ENCODE results near the gene SAPCD2.
A peak's percentile ranks its signal among the peaks of the same experiment; 100 is the strongest.

The SAPCD2 gene

DNA sequence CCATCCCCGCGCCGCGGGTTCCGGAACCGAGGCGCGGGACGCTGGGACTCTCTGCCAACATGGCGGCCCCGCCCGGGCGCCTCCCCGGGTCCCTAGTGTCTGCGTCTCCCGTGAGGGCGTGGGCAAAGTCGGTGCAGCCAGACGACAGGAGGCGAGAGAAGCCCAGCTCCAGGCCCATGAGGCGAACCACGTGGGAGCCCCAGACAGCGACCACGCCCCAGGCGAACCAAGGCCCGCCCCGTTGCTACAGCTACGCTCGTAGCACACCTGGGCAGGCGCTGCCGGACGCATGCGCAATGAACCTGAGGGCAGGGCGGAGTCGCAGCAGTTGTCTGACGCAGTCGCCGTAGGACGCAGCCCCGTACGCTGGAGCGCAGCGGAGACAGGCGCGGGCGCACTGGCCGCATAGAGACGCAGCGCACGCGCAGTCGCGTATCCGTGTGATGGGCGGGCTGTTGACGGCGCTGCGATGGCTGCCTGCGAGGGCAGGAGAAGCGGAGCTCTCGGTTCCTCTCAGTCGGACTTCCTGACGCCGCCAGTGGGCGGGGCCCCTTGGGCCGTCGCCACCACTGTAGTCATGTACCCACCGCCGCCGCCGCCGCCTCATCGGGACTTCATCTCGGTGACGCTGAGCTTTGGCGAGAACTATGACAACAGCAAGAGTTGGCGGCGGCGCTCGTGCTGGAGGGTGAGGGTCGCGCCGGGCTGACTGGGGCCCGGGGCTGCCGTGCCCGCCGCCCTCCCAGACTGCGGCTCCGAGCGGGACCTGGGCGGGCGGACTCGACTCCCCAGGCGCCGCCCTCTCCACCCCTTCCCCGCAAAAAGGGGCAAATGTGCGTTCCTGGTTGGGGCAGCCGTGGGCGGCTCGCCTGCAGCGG lies 16.4 kb upstream of the SAPCD2 start, which contains the start of gene MAN1B1:
TSS of gene MAN1B1 (plus strand) at position 455 of the 878 bp plus-strand sequence. CDS start at position 470, 15 bp downstream.
- H3K4me1 ChIP-seq (ENCODE audit: control insufficient read depth, insufficient read depth, low read length) = peaks cover 5% of the 10 kb centered on the region; the same call in 1 of the 2 replicates
- H3K9ac ChIP-seq (ENCODE audit: low read depth, low read length) = peak within 1 kb of the TSS; percentile 66
- H3K27ac ChIP-seq (ENCODE audit: low read depth, low read length) = peak within 1 kb of the TSS; percentile 83

DNA sequence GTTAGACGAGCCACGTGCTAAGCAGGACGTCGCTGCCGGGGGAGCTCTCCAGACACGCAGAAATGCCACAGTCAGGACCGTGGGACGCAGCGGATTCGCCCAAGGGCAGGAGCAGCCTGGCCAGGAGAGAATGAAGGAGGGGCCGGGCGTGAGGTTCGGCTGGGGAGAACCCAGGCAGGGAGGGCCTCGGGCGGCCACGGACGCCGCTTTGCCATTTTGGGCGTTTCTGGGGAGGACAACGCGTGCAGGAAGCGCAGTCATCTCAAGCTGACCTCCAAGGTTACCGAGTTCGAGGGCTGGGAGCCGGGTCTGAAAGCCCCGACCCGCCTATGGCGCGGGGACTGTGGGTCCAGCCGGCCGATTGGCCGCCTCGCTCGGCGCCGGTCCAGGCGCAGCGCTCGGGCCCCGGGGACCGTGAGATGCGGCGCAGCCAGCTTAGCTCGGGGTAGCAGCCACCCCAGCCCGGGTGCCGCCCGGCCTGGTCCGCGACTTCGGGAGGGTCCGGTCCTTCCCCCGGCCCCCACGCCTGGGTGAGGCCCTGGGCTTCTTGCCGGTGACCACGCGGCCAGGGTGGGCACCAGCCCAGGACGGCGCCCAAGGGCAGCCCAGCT lies 15.7 kb upstream of the SAPCD2 start:
- H3K9me3 ChIP-seq (ENCODE audit: control insufficient read depth, insufficient read depth, low read length) = no peaks in the 10 kb centered on the region
- peaks cover 7% of the 10 kb centered on the region; the same call in 1 of the 2 replicates for H3K27me3 ChIP-seq (ENCODE audit: control insufficient read depth, insufficient read depth, low read length)
- H3K9ac ChIP-seq (ENCODE audit: low read depth, low read length) = peak overlapping the region; percentile 66
- H3K4me3 ChIP-seq (ENCODE audit: low read depth, low read length) = peak overlapping the region; percentile 77
- H3K27ac ChIP-seq (ENCODE audit: low read depth, low read length) = peak overlapping the region; percentile 27
- H3K4me1 ChIP-seq (ENCODE audit: control insufficient read depth, insufficient read depth, low read length) = peaks cover 5% of the 10 kb centered on the region; the same call in 1 of the 2 replicates
- peaks cover 16% of the 10 kb centered on the region; the same call in 1 of the 2 replicates for H3K36me3 ChIP-seq (ENCODE audit: control insufficient read depth, insufficient read depth, low read length)

More for the DNA sequence above, 16.4 kb upstream of the SAPCD2 start, which contains the start of gene MAN1B1:
- Histone ChIP-seq H3K27me3 (ENCODE audit: control insufficient read depth, insufficient read depth, low read length) (peaks cover 7% of the 10 kb centered on the region; the same call in 1 of the 2 replicates), H3K4me3 (ENCODE audit: low read depth, low read length) (peak within 1 kb of the TSS; percentile 77), H3K36me3 (ENCODE audit: control insufficient read depth, insufficient read depth, low read length) (peaks cover 20% of the 10 kb centered on the region), H3K9me3 (ENCODE audit: control insufficient read depth, insufficient read depth, low read length) (no peaks in the 10 kb centered on the region)

DNA sequence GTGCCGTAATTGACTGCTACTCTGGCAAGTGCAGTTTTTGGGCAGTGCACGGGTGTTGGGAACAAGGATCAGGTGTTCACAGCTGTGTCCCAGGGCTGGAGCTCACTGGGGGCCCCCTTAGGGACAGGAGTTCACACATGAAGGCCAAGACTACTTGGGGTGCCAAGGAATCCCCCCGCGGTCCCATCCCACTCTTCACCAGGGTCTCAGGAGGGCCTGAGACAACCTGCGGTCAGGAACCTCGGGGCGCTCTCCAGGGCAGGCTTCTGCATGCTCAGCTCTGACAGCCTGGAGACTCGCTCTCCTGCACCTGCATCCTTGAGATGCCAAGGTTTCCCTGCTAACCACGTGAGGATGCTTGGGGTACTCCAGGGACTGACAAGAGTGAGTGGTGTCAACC lies 14.2 kb upstream of the SAPCD2 start:
- Histone ChIP-seq H3K4me3 (ENCODE audit: low read depth, low read length) (no peak overlapping the region), H3K9ac (ENCODE audit: low read depth, low read length) (no peak overlapping the region), H3K27ac (ENCODE audit: low read depth, low read length) (no peak overlapping the region), H3K27me3 (ENCODE audit: control insufficient read depth, insufficient read depth, low read length) (peaks cover 11% of the 10 kb centered on the region), H3K36me3 (ENCODE audit: control insufficient read depth, insufficient read depth, low read length) (peaks cover 12% of the 10 kb centered on the region; the same call in 1 of the 2 replicates), H3K4me1 (ENCODE audit: control insufficient read depth, insufficient read depth, low read length) (peaks cover 5% of the 10 kb centered on the region; the same call in 1 of the 2 replicates), H3K9me3 (ENCODE audit: control insufficient read depth, insufficient read depth, low read length) (no peaks in the 10 kb centered on the region)

DNA sequence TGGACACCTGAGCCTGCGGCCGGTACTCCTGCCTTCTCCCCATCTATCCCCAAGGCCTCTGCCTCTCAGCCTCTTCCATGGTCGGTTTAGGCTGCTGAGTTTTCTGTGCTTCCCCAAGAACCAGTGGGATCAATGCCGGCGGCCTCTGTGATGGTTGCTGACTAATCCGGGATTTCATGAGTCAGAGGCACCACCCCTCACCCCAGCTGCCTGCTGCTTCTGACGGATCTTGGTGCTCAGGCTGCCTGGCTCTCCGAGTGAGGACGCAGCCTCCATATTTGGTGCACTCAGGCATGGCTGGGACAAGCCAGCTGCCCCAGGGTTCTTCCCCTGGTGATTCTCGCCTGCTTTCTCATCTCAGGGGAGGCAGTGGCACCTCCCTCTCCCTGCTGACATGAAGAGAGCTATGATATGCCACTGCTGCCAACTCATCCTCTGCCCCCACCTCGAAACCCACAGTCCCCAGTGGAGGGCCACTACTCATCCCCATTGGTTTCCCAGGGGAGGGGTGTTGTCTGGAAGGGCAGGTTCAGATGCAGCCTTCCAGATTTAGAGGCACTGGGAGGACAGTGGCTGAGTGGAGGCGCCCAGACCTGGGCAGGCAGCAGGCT lies 13.1 kb upstream of the SAPCD2 start:
- Histone ChIP-seq H3K27me3 (ENCODE audit: control insufficient read depth, insufficient read depth, low read length) (peaks cover 21% of the 10 kb centered on the region), H3K36me3 (ENCODE audit: control insufficient read depth, insufficient read depth, low read length) (peaks cover 9% of the 10 kb centered on the region; the same call in 1 of the 2 replicates), H3K4me3 (ENCODE audit: low read depth, low read length) (no peak overlapping the region), H3K9me3 (ENCODE audit: control insufficient read depth, insufficient read depth, low read length) (no peaks in the 10 kb centered on the region), H3K4me1 (ENCODE audit: control insufficient read depth, insufficient read depth, low read length) (peaks cover 9% of the 10 kb centered on the region; the same call in 1 of the 2 replicates), H3K9ac (ENCODE audit: low read depth, low read length) (no peak overlapping the region), H3K27ac (ENCODE audit: low read depth, low read length) (peak overlapping the region; percentile 21)

DNA sequence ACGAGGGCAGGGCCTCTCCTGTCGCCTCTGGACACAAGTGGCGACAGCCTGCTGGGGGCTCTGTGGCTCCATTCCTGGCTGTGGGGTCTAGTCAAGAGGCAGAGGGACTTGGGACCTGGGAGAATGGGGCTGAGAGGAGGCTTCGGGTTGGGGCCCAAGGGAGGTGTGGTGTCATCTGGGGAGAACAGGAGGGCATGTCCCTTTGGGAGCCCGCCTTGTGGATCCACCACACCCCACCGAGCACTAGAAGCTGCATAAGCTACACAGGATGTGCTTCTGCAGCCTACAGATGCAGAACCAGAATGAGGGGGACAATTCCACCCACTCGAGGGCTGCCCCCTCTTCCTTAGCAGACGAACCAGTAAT lies 12.6 kb upstream of the SAPCD2 start:
- H3K9ac ChIP-seq (ENCODE audit: low read depth, low read length) = no peak overlapping the region
- peaks cover 27% of the 10 kb centered on the region for H3K27me3 ChIP-seq (ENCODE audit: control insufficient read depth, insufficient read depth, low read length)
- H3K36me3 ChIP-seq (ENCODE audit: control insufficient read depth, insufficient read depth, low read length) = peaks cover 5% of the 10 kb centered on the region; the same call in 1 of the 2 replicates
- no peaks in the 10 kb centered on the region for H3K9me3 ChIP-seq (ENCODE audit: control insufficient read depth, insufficient read depth, low read length)
- H3K4me1 ChIP-seq (ENCODE audit: control insufficient read depth, insufficient read depth, low read length) = peaks cover 9% of the 10 kb centered on the region; the same call in 1 of the 2 replicates
- H3K27ac ChIP-seq (ENCODE audit: low read depth, low read length) = peak overlapping the region; percentile 4
- no peak overlapping the region for H3K4me3 ChIP-seq (ENCODE audit: low read depth, low read length)

DNA sequence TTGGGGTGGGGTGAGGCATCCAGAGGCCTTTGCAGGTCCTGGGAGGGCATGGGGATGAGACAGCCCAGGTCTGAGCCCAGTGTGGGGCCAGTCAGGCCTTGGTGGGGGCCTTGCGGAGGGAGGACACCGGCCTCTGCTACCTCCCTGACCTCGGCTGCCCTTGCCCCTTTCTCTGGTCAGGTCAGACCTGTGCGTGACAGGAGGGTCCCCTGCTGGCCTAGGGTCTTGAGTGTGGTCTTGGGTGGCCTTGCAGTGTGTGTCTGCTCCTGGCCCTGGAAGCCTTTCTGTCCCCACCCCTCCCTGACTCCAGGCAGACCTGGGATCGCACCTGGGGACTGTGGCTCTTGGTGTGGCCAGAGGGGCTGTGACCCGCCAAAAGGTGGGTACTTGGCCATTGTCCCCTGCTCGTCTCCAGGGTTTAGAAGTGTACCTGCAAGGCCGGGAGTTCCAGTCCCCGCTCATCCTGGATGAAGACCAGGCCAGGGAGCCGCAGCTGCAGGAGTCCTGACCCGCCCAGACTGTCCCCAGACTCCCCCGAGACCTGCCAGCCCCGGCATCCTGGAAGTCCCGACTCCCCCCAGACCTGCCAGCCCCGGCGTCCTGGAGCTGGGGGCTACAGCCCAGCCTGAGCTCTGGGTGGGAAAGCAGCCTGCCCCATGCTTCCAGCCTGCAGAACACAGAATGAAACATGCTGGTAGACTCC lies 12.0 kb upstream of the SAPCD2 start:
- H3K9me3 ChIP-seq (ENCODE audit: control insufficient read depth, insufficient read depth, low read length) = no peaks in the 10 kb centered on the region
- no peak overlapping the region for H3K27ac ChIP-seq (ENCODE audit: low read depth, low read length)
- H3K4me1 ChIP-seq (ENCODE audit: control insufficient read depth, insufficient read depth, low read length) = 0 out of 2 replicates have a peak, but pooled peaks cover 7% of the 10 kb centered on the region
- no peak overlapping the region for H3K4me3 ChIP-seq (ENCODE audit: low read depth, low read length)
- H3K9ac ChIP-seq (ENCODE audit: low read depth, low read length) = no peak overlapping the region
- peaks cover 31% of the 10 kb centered on the region for H3K27me3 ChIP-seq (ENCODE audit: control insufficient read depth, insufficient read depth, low read length)
- H3K36me3 ChIP-seq (ENCODE audit: control insufficient read depth, insufficient read depth, low read length) = peaks cover 5% of the 10 kb centered on the region; the same call in 1 of the 2 replicates

DNA sequence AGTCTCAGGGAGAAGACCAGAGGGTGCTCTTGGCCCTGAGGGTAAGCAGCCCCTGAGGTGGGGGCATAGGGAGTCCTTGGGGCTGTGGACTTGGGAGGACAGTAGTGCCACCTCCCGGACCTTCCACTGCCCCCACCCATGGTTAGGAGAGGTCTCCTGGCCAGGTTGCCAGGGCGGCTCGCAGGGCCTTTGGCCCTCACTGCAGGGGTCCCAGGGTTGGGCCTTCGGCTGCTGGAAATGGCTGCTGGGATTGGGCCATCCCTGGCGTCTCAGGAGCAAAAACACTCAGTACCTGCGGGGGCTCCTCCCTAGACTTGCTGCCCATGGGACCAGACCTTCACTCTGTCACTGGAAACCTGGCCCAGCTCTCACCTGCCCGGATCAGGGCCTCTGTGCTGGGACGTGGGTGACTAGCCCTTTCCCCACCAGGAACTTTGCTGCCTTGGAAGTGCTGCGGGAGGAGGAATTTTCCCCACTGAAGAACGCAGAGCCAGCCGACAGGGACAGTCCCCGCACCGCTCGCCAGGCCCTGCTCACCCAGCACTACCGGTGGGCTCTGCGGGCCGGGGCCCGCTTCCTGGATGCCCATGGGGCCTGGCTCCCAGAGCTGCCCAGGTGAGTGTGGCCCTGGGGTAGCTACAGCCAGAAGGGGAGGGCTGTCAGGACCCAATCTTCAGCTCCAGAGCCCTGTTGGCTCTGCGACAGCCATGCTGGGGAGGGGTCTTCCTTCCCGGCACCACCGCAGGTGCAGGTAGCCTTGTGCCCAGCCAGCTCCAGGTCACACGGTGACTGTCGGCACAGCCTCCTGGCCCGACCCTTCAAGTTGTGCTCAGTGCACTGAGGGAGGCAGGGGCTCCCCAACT lies 10.1 kb upstream of the SAPCD2 start:
- no peak overlapping the region for H3K27ac ChIP-seq (ENCODE audit: low read depth, low read length)

DNA sequence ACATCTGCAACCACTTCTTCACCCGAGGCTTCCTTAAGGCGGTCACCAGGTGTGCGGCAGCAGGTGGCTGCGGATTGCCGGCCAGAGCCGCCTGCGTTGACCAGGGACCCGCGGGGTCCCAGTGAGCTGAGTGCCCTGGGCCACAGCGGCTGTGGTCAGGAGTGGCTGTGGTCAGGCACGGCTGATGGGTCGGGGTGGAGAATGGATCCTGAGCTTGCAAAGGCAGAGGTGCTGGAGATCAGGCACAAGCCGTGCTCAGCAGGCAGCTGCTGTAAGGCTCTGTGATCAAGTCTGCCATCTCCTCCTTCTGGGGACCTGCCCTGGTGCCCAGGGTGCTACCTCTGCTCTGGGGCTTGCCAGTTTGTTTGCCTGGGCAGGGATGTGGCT lies 9.0 kb upstream of the SAPCD2 start:
- H3K27me3 ChIP-seq (ENCODE audit: control insufficient read depth, insufficient read depth, low read length) = peaks cover 30% of the 10 kb centered on the region
- no peak overlapping the region for H3K27ac ChIP-seq (ENCODE audit: low read depth, low read length)
- H3K9me3 ChIP-seq (ENCODE audit: control insufficient read depth, insufficient read depth, low read length) = no peaks in the 10 kb centered on the region
- H3K4me1 ChIP-seq (ENCODE audit: control insufficient read depth, insufficient read depth, low read length) = peaks cover 19% of the 10 kb centered on the region
- H3K9ac ChIP-seq (ENCODE audit: low read depth, low read length) = no peak overlapping the region
- H3K36me3 ChIP-seq (ENCODE audit: control insufficient read depth, insufficient read depth, low read length) = peaks cover 5% of the 10 kb centered on the region; the same call in 1 of the 2 replicates
- H3K4me3 ChIP-seq (ENCODE audit: low read depth, low read length) = no peak overlapping the region

More for the DNA sequence above, 10.1 kb upstream of the SAPCD2 start:
- H3K27me3 ChIP-seq (ENCODE audit: control insufficient read depth, insufficient read depth, low read length) = peaks cover 33% of the 10 kb centered on the region
- H3K36me3 ChIP-seq (ENCODE audit: control insufficient read depth, insufficient read depth, low read length) = peaks cover 5% of the 10 kb centered on the region; the same call in 1 of the 2 replicates
- no peak overlapping the region for H3K4me3 ChIP-seq (ENCODE audit: low read depth, low read length)
- no peak overlapping the region for H3K9ac ChIP-seq (ENCODE audit: low read depth, low read length)
- no peaks in the 10 kb centered on the region for H3K9me3 ChIP-seq (ENCODE audit: control insufficient read depth, insufficient read depth, low read length)
- H3K4me1 ChIP-seq (ENCODE audit: control insufficient read depth, insufficient read depth, low read length) = peaks cover 11% of the 10 kb centered on the region

DNA sequence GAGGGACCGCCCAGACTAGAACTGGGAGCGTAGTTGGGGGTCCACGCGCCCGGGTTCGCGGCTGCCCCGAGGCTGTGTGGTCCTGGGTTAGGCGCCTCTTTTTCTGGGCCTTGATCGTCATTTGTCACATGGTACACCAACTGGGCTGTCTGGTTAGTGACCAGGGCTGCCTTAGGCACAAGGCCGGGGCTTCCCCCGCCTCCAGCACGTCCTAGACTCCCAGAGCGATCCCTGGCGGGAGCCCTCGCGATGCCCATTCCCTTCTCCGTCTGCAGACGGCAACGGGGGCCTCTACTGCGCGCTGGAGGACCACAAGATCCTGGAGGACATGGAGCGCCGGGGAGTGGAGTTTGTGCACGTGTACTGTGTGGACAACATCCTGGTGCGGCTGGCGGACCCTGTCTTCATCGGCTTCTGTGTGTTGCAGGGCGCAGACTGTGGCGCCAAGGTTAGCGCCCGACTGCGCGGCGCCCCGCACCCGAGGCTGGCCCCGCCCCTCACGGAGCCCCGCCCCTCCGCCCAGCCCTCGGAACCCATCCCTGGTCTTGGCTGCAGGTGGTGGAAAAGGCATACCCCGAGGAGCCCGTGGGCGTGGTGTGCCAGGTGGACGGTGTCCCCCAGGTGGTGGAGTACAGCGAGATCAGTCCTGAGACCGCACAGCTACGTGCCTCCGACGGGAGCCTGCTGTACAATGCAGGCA lies 8.5 kb upstream of the SAPCD2 start:
- Histone ChIP-seq H3K9me3 (ENCODE audit: control insufficient read depth, insufficient read depth, low read length) (no peaks in the 10 kb centered on the region), H3K9ac (ENCODE audit: low read depth, low read length) (no peak overlapping the region), H3K4me1 (ENCODE audit: control insufficient read depth, insufficient read depth, low read length) (peaks cover 19% of the 10 kb centered on the region), H3K27ac (ENCODE audit: low read depth, low read length) (no peak overlapping the region), H3K27me3 (ENCODE audit: control insufficient read depth, insufficient read depth, low read length) (peaks cover 30% of the 10 kb centered on the region), H3K4me3 (ENCODE audit: low read depth, low read length) (peak overlapping the region; percentile 64), H3K36me3 (ENCODE audit: control insufficient read depth, insufficient read depth, low read length) (peaks cover 5% of the 10 kb centered on the region; the same call in 1 of the 2 replicates)
